T-helper 1 cell (primary cell): ENCODE results near the gene TM4SF5.
"Not testable (repeated sequence)": the region's sequence is repeated elsewhere in the genome, so short reads cannot be mapped to it uniquely, and the experiment has no call there.

ENCODE experiments used
- DNase-seq, 5 donors: peaks; one replicate each; pipeline ENCODE4 v3.0.0-alpha.2; 2012 to 2020

The TM4SF5 gene

GRCh38 chr17:4789951-4790704 lies 18.4 kb downstream of the TM4SF5 start:
- DNase-seq: peak; percentile 54 to 88 (median 68)

GRCh38 chr17:4790705-4791088 lies 19.0 kb downstream of the TM4SF5 start:
- DNase-seq: no peak

DNA sequence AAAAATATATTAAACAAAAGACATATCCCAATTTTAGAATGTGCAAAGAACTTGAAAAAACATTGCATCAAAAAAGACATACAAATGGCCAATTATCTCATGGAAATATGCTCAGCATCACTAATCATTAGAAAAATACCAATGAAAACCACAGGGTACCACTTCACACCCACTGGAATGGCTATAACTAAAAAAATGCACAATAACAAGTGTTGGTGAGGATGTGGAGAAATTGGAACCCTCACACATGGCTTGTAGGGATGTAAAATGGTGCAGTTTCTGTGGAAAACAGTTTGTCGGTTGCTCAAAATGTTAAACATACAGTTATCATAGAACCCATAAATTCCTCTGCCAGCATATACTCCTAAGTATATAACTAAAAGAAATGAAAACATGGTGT lies 23.5 kb downstream of the TM4SF5 start:
- DNase-seq: no peak

DNA sequence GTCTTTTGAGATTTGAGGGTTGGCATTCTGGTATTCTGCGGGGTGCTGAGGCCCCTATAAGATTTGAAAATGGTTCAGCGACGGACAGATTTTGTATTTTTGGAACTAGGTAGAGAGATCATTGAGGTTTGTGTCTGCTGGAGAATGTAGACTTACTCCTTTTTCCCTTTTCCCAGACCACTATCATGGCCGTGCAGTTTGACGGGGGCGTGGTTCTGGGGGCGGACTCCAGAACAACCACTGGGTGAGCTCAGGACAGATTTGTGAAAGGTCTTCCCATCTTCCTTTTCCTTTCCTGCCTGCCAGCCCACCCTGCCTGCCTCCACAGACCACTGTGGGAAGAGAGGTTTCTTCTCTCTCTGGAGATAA lies 24.9 kb downstream of the TM4SF5 start:
- DNase-seq: no peak

DNA sequence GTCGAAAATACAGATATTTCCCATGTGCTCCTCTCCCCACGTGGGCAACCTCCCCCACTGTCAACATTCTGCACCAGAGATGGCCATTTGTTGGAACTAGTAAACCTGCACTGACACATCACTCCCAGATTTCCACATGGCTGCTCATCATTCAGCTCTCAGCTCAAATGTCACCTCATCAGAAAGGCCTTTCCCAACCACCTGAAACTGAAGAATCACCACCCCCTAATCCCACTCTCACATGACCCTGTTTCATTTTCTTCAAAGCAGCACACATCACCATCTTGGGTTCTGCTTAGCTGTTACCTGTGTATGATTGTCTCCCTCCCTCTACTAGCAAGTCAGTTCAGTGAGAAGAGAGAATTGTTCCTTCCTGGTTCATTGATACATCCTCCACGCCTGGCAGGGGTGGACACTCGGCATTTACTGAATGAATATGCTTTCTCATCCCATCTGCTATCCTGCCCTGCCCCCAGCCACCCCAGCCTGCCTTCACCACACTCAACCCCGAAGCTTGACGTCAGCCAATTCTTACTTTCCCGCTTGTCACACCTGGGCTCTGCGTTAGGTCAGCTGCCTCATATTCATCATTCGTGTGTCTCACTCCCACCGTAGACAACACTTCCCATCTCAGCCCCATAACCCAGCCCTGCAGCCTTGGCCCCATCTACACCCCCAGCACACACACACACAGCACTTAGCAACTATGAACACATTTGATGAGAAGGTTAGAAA lies 28.9 kb downstream of the TM4SF5 start:
- DNase-seq: no peak

- DNase-seq: no peak
Observed at GRCh38 chr17:4802228-4802627, 30.5 kb downstream of the TM4SF5 start, which contains the start of gene C17orf114. Gene C17orf114, minus strand, starts transcription at chr17:4802328.

DNA sequence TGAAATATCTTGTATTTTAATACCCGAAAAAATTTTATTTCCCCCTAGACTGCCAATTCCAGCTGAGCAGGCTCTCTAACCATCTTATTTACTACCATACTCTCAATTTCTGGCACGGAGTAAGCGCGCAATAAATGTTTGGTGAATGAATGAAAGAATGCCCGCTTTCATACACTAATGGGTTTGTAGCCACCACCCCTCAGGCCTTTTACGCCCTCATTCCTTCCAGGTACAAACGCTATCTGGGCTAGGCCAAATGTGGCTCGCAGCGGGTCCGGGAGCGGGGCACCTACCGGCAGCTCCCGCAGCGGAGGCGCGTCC lies 34.7 kb downstream of the TM4SF5 start:
- no peak for DNase-seq

DNA sequence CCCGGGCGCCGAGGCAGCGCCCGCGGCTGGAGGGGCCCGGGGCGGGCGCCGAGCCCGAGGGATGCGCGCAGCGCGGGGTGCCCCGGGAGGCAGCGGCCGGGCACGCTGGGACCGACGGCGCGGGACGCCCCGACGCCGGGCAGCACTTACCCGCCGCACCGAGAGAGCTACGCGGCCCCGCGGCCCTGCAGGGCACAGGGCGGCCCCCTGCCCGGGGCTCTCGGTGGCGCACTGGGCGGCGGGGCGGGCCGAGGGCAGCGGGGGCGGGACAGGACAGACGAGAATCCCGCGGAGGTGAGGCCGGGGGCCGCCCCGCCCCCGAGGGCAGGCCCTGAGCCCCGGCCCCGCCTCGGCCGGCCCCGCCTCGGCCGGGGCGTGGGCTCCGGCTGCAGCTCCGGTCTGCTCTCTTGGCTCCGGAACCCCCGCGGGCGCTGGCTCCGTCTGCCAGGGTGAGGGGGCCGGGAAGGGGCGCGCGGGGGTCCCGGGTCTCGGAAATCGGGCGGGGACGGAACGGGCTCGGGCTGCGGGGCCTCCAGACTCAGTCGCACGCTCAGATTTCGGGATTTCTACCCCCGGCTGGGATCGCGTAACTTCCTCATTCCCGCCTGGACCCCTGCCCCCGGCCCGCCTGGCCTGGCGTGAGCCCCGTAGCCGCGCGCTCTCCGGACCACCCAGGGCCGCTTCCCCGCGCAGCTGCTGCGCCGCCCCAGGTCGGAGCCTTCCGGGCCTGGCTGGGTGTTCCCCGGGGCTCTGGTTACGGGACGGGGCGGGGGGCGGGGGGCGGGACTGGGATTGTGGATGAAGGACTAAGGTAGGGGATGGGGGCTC lies 35.3 kb downstream of the TM4SF5 start, which contains the start of gene PLD2:
Gene PLD2, plus strand, starts transcription at position 376 of the 828 bp plus-strand sequence. CDS start 621 bp downstream, outside the sequence.
- DNase-seq: peak; percentile 80 to 88 (median 84)

DNA sequence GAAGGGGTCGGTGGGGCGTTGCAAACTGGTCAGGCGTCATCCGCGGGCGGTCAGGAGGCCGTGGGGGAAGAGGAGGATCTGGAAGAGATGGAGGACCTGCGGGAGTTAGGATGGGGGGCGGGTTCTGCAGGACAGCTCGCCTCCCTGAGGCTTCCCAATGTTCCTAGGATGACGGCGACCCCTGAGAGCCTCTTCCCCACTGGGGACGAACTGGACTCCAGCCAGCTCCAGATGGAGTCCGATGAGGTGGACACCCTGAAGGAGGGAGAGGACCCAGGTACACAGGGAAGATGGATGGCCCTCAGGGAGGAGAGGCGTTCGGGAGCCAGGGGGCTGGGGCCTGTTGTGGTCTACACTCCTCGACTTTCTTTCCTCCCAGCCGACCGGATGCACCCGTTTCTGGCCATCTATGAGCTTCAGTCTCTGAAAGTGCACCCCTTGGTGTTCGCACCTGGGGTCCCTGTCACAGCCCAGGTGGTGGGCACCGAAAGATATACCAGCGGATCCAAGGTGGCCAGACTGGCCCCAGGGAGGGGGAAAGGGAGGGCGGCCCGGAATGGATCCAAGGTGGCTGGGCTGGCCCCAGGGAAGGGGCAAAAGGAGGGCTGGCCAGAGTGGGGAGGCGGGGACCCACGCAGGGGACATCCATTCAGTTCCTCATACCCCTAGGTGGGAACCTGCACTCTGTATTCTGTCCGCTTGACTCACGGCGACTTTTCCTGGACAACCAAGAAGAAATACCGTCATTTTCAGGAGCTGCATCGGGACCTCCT lies 36.1 kb downstream of the TM4SF5 start:
- no peak for DNase-seq

DNA sequence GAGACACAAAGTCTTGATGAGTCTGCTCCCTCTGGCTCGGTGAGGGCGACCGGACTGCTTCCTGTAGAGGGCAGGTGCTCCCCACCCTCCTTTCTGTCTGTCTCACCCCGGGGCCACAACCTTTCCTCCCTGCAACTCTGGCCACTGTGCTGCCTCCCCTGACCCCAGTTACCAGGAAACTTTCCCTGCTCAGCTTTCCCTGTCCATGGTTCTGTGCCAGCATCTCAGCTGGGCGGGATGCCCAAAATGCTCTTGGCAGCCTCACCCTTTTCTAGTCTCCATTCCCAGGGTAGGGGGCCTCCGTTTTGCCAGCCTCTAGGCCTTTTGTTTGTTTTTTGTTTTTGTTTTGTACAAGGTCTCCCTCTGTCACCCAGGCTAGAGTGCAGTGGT lies 36.7 kb downstream of the TM4SF5 start:
- no peak for DNase-seq

DNA sequence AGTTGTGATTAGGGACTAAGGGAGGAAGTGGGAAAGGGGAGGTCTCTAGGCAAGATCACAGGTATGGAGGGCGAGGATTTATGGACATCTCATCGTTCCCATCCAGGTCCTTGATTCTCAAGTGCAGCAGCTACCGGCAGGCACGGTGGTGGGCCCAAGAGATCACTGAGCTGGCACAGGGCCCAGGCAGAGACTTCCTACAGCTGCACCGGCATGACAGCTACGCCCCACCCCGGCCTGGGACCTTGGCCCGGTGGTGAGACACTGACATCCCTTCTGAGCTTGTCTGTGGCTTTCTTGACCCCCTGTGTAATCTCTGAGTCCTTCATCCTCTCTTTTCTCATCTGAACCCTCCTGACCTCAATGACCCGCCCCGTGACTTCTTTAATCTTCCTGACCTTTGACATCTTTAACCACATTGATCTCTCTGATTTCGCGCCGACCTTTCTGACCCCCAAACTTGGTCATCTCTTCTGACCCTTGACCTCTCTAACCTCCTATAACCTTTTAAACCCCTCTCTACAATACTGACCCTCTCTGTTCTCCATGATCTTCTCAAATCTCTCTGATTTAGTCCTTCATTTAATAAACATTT lies 39.1 kb downstream of the TM4SF5 start:
- no peak for DNase-seq

DNA sequence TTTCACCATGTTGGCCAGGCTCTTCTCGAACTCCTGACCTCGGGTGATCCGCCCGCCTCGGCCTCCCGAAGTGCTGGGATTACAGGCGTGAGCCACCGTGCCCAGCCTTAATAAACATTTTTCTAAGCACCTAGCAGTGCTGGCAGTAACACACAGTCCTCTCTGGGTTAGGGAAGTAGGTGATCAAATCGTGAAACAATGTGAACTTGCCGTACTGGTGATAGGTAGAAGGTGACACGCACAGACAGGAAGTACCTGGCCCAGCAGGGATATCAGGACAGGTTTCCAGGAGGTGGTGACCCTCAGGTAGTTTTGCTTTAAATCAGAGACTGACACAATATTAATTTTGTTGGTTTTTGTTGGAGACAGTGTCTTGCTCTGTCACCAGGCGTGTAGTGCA lies 39.8 kb downstream of the TM4SF5 start:
- no peak for DNase-seq

DNA sequence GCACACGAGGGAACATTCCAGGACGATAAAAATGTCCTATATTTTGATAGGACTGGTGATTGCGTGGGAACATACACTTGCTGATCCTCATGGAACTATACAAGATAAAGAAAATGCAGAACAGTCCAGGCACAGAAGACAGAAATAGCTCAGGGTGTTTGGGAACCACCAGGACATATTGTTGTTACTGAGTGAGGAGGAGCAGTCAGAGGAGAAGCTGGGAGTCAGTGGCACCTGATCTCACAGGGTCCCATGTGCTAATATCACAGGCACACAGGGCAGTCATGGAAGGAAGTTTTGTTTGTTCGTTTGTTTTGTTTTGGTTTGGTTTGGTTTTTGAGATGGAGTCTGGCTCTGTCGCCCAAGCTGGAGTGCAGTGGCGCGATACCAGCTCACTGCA lies 41.0 kb downstream of the TM4SF5 start:
- DNase-seq: no peak

DNA sequence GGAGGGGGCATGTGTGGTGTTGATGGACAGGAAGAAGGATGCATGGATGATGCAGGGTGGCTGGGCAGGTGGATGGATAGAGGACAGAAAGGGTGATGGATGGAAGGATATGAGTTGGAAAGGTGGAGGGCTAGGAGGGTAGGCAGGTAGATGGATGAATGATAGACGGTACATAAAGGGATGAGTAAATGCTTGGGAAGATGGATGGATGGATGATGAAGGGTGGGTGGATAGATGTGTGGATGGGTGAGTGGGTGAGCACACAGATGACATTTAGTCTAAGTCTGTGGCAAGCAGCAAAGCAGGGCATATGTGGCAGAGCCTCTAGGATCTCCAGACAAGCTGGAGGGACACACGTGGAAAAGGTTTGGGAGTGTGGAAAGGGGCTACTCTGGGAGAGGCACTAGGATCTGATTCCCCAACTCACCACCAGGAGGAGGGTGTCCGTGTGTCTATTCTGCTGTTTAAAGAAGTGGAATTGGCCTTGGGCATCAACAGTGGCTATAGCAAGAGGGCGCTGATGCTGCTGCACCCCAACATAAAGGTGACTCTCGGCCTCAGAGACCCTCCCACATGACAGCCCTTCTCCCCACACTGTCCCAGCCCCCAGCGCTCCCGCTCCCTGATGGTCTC lies 43.5 kb downstream of the TM4SF5 start:
- no peak for DNase-seq

DNA sequence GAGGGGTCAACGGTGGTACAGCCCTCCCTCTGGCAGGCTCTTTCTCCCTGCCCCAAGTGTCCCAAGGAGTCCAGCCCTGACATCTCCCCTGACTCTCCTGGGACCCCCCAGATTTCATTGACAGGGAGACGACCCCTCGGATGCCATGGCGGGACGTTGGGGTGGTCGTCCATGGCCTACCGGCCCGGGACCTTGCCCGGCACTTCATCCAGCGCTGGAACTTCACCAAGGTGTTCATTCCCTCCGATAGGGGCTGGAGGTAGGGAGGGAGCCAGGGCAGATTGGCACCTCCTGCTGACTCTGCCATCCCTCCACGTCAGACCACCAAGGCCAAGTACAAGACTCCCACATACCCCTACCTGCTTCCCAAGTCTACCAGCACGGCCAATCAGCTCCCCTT lies 45.1 kb downstream of the TM4SF5 start:
- DNase-seq: no peak

- no peak for DNase-seq
Observed at GRCh38 chr17:4818276-4818675, 46.6 kb downstream of the TM4SF5 start.

DNA sequence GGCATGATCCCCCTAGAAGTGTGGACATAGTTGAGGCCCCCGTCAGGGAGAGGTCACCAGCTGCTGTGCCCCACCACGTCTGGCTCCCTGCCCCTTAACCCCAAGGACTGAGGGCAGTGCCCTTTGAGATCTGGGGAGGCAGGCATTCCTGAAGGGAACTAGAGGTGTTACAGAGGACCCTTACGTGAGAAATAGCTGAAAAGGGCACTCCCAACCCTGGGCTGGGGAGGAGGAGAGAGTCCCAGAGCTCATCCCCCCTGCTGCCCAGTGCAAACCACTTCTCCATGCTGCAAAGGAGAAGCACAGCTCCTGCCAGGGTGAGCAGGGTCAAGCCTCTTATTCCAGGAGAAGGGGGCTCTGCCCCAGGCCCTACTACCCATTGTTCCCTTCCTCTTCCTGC lies 51.1 kb downstream of the TM4SF5 start:
- DNase-seq: no peak

- DNase-seq: no peak
Observed at GRCh38 chr17:4823373-4824089, 51.8 kb downstream of the TM4SF5 start.

DNA sequence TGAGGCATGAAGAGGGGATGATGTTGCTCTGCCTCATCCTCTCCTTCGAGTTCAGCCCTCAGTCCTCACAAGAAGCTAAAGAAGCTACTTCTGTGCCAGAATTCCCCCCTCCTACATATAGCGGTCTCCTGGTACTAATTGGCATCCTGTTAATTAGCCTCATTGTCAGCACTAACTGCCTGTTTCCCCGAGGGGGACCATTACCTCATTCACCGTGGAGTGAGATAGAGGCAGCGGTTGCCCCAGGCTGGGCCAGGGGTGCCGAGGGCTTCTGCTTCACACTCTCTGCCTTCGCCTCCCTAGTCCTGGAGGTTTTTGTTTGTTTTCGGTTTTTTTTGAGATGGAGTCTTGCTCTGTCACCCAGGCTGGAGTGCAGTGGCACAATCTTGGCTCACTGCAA lies 55.7 kb downstream of the TM4SF5 start:
- no peak for DNase-seq

GRCh38 chr17:4832829-4833177 lies 61.1 kb downstream of the TM4SF5 start:
- not testable (repeated sequence) for DNase-seq
